Fibroblast of mammary gland (primary cell): ENCODE data around the gene ADCY6.

Experiments
- DNase-seq: peaks from one replicate; pipeline ENCODE4 v3.0.0-alpha.2; 2010; ENCODE audit warnings: low read depth
- H3K4me3 ChIP-seq: 2 replicates; pipeline ENCODE4 v1.5.1; 2011; ENCODE audit warnings: low read depth, mild to moderate bottlenecking, low read length, moderate library complexity; ENCODE audit not compliant: control insufficient read depth
- CTCF ChIP-seq: conservative IDR thresholded peaks from 2 replicates; pipeline ENCODE4 v1.5.1; 2011; ENCODE audit warnings: low read depth, low read length, inconsistent platforms; ENCODE audit not compliant: control insufficient read depth, insufficient read depth

The ADCY6 gene

GRCh38 chr12:48774516-48774915 is 14.4 kb downstream of the ADCY6 start:
- DNase-seq = no peak
- no peak for TF ChIP-seq CTCF
- H3K4me3 ChIP-seq = no peak overlapping the region

GRCh38 chr12:48773686-48774085 is 15.2 kb downstream of the ADCY6 start:
- TF ChIP-seq CTCF = no peak
- DNase-seq = no peak
- no peak overlapping the region for H3K4me3 ChIP-seq

- no peak for DNase-seq
- TF ChIP-seq CTCF = no peak
- H3K4me3 ChIP-seq = no peak overlapping the region
These were observed 17.2 kb downstream of the ADCY6 start for GRCh38 chr12:48771588-48772112.

GRCh38 chr12:48770756-48771155 is 18.1 kb downstream of the ADCY6 start:
- DNase-seq = no peak
- H3K4me3 ChIP-seq = no peak overlapping the region
- no peak for TF ChIP-seq CTCF

- H3K4me3 ChIP-seq = no peak overlapping the region
- no peak for TF ChIP-seq CTCF
- DNase-seq = no peak
These were observed 20.2 kb downstream of the ADCY6 start for GRCh38 chr12:48768736-48769135.

- TF ChIP-seq CTCF = no peak
- H3K4me3 ChIP-seq = no peak overlapping the region
- no peak for DNase-seq
These were observed 20.7 kb downstream of the ADCY6 start for GRCh38 chr12:48768147-48768546.

- no peak for TF ChIP-seq CTCF
- H3K4me3 ChIP-seq = no peak overlapping the region
- no peak for DNase-seq
These were observed 21.4 kb downstream of the ADCY6 start for GRCh38 chr12:48767521-48767920.
